ENCODE results near the gene LINGO3.
A peak's percentile ranks its signal among the peaks of the same experiment; 100 is the strongest.
"Not testable (repeated sequence)": the region's sequence is repeated elsewhere in the genome, so short reads cannot be mapped to it uniquely, and the experiment has no call there.

The LINGO3 gene

GRCh38 chr19:2288338-2288817 lies 19.6 kb downstream of the LINGO3 start:
- TF ChIP-seq, protein P1, sequence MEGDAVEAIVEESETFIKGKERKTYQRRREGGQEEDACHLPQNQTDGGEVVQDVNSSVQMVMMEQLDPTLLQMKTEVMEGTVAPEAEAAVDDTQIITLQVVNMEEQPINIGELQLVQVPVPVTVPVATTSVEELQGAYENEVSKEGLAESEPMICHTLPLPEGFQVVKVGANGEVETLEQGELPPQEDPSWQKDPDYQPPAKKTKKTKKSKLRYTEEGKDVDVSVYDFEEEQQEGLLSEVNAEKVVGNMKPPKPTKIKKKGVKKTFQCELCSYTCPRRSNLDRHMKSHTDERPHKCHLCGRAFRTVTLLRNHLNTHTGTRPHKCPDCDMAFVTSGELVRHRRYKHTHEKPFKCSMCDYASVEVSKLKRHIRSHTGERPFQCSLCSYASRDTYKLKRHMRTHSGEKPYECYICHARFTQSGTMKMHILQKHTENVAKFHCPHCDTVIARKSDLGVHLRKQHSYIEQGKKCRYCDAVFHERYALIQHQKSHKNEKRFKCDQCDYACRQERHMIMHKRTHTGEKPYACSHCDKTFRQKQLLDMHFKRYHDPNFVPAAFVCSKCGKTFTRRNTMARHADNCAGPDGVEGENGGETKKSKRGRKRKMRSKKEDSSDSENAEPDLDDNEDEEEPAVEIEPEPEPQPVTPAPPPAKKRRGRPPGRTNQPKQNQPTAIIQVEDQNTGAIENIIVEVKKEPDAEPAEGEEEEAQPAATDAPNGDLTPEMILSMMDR (IDR thresholded peaks at IDR 0.05; ENCODE audit: low read depth, low read length, missing control alignments), result no peak
- no peak for DNase-seq (ENCODE audit: extremely low read depth, low read depth)
- H3K4me3 ChIP-seq (replicated peaks; ENCODE audit: low read depth, low read length), result no peak overlapping the region

GRCh38 chr19:2287585-2288337 lies 20.2 kb downstream of the LINGO3 start:
- DNase-seq (ENCODE audit: extremely low read depth, low read depth), result no peak
- H3K4me3 ChIP-seq (replicated peaks; ENCODE audit: low read depth, low read length), result no peak overlapping the region
- TF ChIP-seq, protein P1 (IDR thresholded peaks at IDR 0.05; ENCODE audit: low read depth, low read length, missing control alignments), result no peak

- H3K4me3 ChIP-seq (replicated peaks; ENCODE audit: low read depth, low read length), result no peak overlapping the region
- no peak for DNase-seq (ENCODE audit: extremely low read depth, low read depth)
- TF ChIP-seq, protein P1 (IDR thresholded peaks at IDR 0.05; ENCODE audit: low read depth, low read length, missing control alignments), result no peak
These were observed 21.4 kb downstream of the LINGO3 start for GRCh38 chr19:2286402-2287140.

DNA sequence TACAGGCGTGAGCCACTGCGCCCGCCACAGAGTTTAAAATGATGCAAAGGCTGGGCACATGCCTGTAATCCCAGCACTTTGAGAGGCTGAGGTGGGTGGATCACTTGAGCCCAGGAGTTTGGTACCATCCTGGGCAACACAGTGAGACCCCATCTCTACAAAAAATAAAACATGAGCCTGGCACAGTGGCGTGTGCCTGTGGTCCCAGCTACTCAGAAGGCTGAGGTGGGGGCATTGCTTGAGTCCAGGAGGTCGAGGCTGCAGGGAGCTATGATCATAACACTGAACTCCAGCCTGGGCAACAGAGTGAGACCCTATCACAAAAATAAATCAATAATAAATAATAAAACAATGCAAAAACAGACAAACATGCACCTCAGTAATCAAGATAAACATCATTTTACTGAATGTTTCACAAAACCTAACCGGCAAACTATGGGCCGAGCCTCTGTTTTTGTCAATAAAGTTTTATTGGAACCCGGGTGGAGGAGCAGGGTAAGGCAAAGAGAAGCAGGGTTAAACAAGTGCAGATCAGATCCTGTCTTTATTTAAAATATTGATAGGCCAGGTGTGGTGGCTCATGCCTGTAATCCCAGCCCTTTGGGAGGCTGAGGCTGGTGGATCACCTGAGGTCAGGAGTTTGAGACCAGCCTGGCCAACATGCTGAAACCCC lies 24.0 kb downstream of the LINGO3 start:
- TF ChIP-seq, protein P1 (IDR thresholded peaks at IDR 0.05; ENCODE audit: low read depth, low read length, missing control alignments), result no peak
- H3K4me3 ChIP-seq (replicated peaks; ENCODE audit: low read depth, low read length), result no peak overlapping the region
- no peak for DNase-seq (ENCODE audit: extremely low read depth, low read depth)

- TF ChIP-seq, protein P1 (IDR thresholded peaks at IDR 0.05; ENCODE audit: low read depth, low read length, missing control alignments), result no peak
These were observed 25.1 kb downstream of the LINGO3 start for GRCh38 chr19:2282862-2283237.

GRCh38 chr19:2282062-2282861 lies 25.7 kb downstream of the LINGO3 start, which contains the start of gene PEAK3:
PEAK3 (minus strand) TSS chr19:2282175; CDS start chr19:2280931, 1,244 bp downstream.
- H3K4me3 ChIP-seq (replicated peaks; ENCODE audit: low read depth, low read length), result peak within 1 kb of the TSS; percentile 22
- no peak for DNase-seq (ENCODE audit: extremely low read depth, low read depth)
- TF ChIP-seq, protein P1 (IDR thresholded peaks at IDR 0.05; ENCODE audit: low read depth, low read length, missing control alignments), result no peak

More at GRCh38 chr19:2282862-2283237, 25.1 kb downstream of the LINGO3 start:
- H3K4me3 ChIP-seq (replicated peaks; ENCODE audit: low read depth, low read length), result no peak overlapping the region
- DNase-seq (ENCODE audit: extremely low read depth, low read depth), result no peak

DNA sequence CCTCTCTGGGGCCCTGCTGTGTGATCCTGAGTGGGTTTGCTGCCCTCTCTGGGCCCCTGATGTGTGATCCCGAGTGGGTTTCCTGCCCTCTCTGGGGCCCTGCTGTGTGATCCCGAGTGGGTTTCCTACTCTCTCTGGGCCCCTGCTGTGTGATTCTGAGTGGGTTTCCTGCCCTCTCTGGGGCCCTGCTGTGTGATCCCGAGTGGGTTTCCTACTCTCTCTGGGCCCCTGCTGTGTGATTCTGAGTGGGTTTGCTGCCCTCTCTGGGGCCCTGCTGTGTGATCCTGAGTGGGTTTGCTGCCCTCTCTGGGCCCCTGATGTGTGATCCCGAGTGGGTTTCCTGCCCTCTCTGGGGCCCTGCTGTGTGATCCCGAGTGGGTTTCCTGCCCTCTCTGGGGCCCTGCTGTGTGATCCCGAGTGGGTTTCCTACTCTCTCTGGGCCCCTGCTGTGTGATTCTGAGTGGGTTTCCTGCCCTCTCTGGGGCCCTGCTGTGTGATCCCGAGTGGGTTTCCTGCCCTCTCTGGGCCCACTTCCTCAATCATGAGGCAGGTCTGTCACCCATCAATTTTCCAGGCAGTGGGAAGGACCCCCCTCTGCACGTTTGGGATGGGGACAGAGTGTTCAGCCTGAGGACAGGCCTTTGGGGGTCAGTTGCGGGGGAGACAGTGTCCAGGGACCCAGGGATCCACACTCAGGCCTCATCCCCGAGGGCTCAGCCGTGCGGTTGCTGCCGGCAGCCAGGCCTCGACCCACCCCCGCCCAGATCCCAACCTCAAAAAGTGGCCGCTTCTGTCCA lies 26.5 kb downstream of the LINGO3 start:
- DNase-seq (ENCODE audit: extremely low read depth, low read depth), result not testable (repeated sequence)
- H3K4me3 ChIP-seq (replicated peaks; ENCODE audit: low read depth, low read length), result peak overlapping the region; percentile 22
